GM19328 (cell line): ENCODE data around the gene CDK6.

Experiments used
- ATAC-seq: cut with Tn5 transposase; IDR thresholded peaks from one replicate; pipeline ENCODE4 v1.9.1; 2021; ENCODE audit warnings: mild to moderate bottlenecking, moderate library complexity; ENCODE audit not compliant: unreplicated experiment

Gene CDK6

DNA sequence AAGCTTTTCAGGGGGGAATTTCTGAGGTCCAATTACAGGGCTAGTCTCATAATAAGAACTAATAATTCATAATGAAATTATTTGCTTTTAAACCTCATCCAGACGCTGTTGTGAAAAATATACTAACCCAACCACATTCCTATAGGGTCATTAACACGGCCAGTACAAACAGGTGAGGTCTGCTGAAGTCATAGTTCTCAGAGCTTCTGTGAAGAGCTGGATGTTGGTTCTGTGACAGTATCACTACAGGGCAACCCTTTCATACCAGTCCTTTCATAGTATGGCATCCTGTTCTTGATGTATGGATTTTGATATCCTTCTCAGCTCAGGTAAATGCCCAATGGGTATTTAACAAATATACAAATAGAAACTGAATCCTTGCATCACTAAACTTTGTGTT, 183.8 kb downstream of the CDK6 start:
- ATAC-seq = no peak

DNA sequence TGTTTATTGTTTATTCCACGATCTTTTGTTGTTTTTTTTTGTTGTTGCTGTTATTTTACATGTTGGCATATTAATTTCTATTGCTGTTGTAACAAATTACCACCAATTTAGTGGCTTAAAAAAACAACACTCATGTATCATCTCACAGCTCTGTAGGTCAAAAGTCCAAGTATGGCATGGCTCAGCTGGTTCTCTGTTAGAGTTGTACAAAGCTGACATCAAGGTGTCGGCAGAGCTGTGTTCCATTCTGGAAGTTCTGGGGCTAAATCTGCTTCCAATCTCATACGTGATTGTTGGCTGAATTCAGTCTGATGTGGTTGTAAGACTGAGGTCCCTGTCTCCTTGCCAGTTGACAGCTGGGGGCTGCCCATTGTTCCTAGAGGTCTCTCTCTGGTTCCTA, 186.0 kb downstream of the CDK6 start:
- no peak for ATAC-seq

DNA sequence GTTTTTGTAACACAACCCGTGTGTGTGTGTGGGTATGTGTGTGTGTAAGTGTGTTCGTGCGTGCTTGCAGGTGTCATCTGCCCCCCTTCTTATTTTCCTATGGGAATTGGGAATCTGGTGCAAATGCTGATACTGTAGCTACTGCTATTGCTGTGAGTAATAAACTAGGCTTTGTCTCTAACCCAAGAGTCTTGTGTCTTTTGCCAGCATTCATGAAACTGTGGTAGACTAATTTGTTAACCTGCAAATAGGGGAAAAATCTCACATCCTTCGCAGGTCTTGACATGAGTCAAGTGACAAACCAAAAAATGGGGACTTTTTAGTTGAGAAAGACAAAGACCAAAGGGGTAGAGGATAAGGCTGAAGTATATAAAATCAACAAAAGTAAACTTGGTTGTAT, 188.3 kb downstream of the CDK6 start:
- no peak for ATAC-seq

DNA sequence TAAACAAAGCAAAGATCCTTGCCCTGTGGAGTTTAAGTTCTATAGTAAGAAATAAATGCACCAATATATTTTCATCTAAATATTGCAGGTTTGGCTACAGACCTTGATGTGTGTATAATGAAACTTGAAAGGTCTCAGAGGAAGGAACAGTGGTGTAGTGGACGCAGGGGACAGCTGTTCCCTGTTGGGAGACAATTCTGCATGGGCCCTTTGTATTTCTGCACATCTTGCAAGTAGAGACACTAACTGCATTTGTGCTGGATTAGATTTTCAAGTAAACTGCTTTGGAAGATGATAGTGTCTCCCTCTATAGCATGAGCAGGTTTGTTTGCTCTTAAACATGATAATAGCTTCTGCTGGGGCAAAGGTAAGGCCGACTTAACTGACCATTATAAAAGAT, 188.7 kb downstream of the CDK6 start:
- no peak for ATAC-seq

DNA sequence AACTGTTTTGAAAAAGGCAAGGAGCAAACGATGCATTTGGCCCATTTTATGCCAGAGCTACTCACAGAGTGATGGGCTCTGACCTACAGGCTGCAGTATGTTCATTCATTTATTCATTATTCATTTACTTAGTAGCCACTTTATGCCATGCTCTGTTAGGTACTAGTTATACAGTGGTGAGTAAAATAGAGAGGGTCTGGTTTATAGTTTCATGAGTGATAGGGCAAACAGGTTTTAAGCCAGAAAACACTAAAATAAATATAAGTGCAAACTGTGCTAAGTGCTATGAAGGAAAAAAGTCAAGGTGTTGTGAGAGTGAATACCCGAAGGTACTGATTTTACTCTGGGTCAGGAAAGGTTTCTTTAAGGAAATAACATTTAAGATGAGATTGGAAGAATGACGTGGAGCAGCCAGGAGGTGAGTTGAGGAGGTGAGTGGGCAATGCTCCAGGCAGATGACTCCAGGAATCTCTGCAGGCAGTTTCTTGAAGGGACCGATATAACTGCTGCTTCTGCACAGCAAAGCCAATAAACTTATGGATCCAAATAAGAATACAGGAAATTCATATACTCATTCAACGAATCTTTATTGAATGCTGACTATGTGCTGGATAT, 189.3 kb downstream of the CDK6 start:
- no peak for ATAC-seq

DNA sequence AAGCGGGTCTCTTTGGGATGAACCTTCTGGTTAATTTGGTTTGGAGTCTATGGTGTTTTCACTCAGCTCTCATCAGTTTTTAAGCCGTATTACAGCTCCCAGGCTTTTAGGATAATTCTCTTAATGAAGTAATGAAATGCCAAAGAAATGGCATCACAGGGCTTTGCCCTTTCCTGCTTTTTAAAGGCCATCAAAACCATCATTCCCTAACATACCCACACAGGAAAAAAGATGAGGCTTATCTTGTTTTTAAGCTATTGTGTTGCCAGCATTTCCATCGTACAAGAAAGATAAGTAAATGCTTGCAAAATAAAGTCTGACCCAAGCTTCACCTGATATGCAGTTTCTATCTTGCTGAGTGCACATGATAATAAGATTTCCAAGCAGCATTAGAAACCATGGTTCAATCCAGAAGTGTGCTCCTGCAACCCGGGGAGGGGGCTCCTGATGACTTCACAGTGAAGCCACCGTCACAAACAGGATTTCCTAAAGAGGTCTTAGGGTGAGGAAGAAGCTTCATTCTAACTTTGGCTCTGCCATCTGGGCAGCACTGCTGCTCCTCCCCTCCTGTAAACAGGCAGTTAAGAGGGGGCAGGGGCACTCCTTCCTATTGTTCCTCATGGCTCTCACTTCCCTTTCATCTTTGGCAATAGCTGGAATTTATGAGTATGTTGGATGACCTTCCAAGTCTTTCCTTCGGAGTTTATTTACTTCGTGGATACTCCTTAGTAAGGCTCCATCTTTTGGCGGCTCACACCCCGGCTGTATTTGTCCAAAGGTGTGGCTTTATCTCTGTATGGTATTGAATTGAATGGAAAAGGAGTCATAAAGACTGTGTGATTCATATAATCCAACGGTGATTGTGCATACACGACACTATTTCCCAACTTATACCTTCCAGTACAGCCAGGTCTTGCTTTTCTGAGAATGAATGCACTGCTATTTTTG, 191.0 kb downstream of the CDK6 start:
- ATAC-seq = no peak

DNA sequence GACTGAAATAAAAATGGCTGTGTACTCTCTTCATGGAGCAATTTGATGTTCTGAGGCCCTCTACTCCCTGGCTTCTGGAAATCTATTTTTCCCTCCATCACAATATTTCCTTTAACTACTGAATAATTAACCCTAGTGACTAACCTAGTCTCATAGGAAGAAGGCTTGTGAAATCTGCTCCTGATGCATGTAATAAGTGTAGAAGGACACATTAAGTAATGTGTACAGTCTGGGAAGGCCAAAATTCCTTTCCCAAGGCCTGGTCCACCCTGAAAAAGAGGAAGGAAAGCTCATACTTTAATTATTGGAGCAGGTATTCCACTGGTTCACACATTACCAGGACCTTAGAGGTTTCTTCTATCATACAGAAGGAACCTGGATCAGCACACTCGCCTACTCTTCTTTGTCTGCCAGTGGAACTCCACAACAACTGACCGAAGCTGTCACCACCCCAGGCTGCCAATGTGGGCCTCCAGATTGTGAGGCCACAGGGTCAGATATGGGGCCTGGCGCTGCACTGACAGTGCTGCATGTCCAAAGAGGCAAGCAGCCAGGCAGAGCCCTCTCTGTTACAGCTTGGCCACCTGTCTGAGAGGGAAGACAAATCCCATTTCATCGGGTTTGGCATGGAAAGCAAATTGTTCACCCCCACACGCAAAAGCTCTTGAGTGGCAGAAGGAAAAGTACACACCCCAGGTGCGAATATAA, 191.8 kb downstream of the CDK6 start:
- no peak for ATAC-seq

DNA sequence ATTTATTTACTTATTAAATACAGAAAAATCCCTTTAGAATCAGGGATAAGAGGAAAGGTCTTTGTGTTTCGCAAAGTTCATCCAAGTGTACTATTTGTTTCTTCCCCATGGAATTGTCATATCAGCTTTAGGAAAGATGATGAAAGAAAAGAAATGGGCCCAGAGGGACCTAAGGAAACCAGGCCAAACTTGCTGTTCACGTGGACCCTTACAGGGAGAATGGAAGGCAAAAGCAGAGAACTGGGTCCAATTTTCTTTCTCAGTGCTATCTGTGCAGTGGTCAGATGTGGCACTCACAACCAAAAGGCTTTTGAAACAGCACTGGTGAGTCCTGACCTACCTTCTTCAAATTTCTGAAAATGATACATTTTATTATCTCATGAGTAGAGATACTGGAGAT, 192.6 kb downstream of the CDK6 start:
- ATAC-seq = no peak

DNA sequence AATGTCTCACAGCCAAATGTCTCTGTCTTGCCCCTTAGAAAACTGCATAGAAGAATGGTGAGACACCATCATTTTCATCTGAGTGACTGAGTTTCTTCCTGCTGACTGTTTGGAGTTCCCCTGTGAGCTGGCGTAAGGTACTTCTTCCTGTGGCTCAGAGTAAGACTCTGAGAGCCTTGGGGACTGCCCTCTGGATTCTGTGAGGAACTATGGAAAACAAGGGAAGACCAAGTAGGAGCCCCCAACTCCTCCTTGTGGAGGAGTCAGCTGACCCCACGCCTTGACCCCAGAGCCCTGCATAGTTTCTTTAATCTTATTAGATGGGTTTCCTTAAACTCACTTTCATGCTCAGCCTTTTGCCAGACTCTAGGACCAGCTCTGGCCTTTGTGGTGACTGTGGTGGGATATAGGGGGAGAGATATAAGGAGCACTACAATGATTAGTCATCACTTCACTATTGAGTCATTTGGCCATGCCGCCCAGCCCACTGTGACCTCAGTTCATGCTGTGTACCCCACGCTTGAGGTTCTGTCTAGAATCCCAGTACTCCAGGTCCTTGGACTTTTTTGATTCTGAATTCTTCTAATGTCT, 194.4 kb downstream of the CDK6 start:
- peak; percentile 75 for ATAC-seq

DNA sequence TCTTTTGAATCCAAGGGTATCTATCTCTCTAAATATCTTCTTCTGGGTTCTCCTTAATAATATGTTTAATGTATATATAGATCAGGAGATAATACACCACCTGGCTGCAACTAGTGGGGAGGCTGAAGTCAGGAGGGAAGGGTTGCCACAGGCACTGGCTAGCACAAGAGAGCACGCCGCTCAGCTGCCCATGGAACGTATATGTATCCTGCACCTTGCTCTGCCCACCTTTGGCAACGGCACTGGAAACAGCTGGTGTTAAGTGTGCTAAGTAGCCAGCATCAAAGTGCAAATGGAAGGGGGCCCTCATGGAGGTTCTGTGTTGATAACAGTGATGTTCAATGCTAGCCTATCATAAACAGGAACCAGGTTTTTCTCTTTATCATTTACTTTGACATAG, 196.4 kb downstream of the CDK6 start:
- no peak for ATAC-seq

DNA sequence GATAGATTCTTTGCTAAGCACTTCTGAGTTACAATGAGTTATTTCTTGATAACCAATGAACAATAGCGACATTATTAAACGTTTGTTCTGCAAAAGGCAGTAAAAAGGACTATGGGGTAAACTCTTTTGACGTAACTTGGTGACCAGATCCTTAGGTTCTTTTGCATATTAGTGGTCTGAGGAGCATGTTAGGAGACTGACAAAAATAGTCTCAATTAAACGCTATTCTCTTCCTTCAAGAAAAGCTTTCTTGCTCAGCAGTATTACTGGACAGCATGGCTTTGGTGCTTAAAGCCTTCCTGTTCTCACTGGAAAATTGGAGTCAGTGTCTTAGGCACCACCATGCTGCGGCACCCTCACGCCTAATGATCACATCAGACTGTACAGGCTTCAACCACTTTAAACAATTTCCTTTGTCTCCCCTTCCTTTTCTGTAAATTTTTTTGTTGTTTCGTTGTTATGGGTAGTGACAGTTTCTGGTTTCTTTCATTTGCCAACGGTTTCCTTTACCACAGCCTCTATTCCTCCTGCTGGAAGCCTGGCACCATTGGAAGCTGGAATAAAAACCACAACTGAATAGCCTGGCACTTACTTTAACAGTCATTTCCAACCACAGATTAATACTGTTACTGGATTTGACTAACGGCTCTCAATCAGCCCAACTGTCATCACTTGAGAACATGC, 197.0 kb downstream of the CDK6 start:
- ATAC-seq = no peak

DNA sequence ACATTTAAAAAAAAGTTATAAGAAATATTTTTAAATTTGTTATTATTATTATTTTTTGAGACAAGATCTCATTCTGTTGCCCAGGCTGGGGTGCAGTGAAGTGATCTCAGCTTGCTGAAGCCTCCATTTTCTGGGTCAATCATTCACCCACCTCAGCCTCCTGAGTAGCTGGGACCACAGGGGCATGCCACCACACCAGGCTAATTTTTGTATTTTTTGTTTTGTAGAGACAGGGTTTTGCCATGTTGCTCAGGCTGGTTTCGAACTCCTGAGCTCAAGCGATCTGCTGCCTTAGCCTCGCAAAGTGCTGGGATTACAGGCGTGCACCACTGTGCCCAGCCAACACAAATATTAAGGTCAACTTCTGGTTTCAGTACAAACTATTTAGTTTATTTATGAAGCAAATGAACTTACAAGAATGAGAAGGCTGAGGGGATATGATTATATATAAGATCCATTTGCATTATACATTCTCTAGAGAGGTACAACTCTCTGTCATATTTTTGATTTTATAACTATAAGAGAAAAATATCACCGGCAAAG, 200.3 kb downstream of the CDK6 start:
- no peak for ATAC-seq

DNA sequence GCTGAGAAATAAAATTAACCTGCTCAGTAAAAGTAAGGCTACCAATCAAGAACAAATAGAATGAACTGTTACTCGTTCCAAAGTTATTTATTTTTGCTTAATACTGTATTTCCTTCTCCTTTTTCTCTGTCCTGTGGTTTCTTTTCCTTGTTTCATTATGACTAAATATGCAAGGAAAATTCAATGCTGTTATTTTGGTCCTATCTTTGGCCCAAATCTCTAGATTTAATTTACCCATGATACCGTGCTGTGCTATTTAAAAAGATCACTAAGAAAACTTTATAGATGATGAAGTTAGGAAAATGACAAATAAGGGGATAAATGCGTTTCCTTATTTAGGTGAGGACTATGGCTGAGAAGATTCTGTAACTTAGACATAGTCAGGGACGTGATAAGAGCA, 200.8 kb downstream of the CDK6 start:
- ATAC-seq = no peak

DNA sequence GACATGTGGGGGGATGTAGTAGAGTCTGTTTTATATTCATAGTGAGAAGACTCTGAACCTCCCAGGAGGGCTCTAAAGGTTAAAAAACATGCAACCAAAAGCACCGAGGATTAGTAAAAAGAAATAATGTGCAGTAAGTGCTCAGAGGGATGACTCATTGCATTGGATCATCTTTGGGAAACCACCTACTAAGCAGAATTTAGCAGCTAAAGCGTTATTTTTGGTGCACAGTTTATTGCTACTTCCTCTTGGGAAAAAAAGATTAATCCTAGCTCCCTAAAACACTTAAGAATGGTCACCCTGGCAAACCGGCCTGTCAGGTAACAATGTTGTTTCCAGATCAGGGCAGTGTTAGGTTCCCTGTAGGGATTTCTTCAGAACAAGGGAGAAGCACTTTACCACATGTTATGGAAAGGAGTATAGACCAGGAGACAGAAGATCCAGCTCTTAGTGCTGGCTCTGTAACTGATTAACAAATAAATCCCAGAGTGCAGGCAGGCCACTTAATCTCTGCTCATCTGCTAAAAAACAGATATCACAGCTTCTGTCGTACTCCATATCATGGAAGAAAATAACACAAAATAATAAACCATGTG, 201.4 kb downstream of the CDK6 start:
- no peak for ATAC-seq

DNA sequence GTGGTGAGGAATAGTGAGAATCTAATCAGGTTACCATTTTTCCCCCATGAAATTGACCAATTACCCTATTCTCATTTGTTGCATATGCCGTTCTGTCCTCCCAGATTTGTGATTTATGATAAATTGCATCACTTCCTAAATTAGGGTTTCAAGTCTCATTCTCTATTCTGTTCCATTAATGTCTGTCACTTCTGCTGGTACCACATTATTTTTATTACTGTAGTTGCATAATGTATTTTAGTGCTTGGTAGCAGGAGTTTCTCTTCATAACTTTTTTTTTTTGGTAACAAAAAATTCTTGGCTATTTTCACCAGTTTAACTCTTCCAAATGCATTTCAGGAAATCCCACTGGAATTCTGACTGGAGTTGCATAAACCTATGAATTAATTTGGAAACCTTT, 202.2 kb downstream of the CDK6 start:
- no peak for ATAC-seq

DNA sequence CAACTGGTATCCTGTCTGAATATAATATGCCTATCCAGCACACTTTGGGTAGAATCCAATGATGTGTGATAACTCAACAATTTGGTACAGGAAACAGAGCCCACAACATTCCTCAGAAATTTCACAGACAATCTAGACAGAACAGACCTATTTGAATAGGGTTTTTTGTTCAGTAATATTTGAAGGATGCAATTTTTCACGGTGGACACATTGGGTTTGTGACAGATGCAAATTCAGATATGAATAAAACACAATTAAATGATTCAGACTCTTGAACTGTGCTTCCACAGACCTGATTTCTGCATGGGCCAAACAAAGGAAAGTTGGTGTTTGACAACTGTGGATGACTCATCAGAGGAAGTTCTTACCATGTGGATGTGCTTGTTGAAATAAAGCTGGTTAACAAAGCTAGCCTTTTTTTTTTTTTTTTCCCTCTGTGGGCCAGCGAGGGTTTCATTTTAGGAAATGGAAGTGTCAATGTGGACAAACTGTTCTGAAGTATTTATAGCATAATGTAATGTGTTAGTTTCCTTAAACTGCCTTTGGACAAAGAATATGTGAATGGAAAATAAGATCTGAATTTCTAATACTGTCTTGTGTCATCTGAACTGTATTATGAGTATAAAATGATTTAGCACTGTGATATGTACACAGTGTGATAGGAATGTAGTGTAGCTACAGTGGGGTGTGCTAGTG, 203.0 kb downstream of the CDK6 start:
- no peak for ATAC-seq

DNA sequence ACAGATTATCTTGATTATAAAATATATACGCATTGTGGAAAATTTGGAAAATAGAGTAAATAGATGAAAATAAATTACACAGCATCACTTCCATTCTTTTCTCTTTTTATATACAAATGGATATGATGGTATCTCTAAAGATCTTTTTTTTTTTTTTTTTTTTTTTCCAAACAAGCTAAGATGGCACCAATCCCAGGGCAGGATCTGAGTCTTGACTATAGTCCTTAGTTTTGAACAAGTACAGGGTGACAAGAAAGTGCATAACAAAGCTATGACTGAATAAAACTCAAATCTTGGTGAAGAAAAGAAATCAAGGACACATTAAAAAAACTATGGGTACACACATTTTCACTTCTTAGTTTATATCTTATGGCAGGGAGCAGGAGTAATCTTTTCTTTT, 203.6 kb downstream of the CDK6 start:
- no peak for ATAC-seq

DNA sequence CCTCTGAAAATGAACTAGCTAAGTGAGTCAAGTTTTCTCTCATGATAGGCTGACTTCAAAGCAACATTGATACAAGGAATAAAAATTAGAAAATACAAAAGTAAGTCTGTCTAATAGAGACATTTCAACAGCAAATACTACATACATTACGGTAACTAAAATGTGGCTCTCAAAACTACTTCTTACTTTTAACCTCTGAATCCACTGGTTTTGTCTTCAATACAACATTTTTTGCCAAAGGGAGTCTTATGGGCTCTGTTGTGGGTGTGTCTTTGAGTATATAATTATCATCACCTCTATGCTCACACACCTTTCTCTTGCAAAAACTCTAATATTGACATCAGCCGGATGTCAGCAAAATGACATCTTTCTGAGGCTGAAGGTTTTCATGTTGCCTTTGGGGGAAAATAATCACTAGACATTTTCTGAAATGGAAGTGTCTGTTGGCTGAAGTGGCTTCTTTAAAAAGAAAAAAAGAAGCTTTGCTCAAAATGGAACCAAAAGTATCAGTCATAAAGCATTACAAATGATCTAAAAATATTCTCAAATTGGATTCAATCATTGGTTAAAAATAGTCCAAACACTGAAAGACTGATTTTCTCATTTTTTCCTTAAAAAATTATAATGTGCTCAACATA, 204.4 kb downstream of the CDK6 start:
- ATAC-seq = no peak
